Left renal cortex interstitium (tissue), 4 donors: ENCODE measurements around the gene CST11. TPM values are rescaled to one million over a fixed set of nuclear protein-coding genes. Genes with fewer than 3 reads are reported as not detected.

Experiments used
- polyA plus RNA-seq, 4 donors: library from polyadenylated mRNA; unstranded; fragments of 120-200 nt; gene quantifications; one replicate each; pipeline ENCODE4 v1.2.1, GENCODE V29; 2013; ENCODE audit not compliant: insufficient read length in 4 of 4

The CST11 gene
- polyA plus RNA-seq, 4 donors: not detected

Other genes starting within 250 kb of the CST11 start
- 10 to 100 TPM; 16.0 to 25.7 (median 17.8) TPM for gene NXT1, start 102.1 kb downstream of the CST11 start, polyA plus RNA-seq
- gene GZF1, start 90.7 kb downstream of the CST11 start, polyA plus RNA-seq: 10 to 100 TPM; 15.4 to 19.2 (median 16.7) TPM
- gene NAPB, start 31.4 kb downstream of the CST11 start, polyA plus RNA-seq: 10 to 100 TPM; 16.3 to 29.0 (median 18.8) TPM
- gene CSTL1, start 13.2 kb downstream of the CST11 start, polyA plus RNA-seq: not detected
- gene CST8, start 38.2 kb upstream of the CST11 start, polyA plus RNA-seq: not detected
- not detected for gene CST9L, start 115.6 kb upstream of the CST11 start, polyA plus RNA-seq
- not detected for gene CST9, start 153.0 kb upstream of the CST11 start, polyA plus RNA-seq
- gene CST3, start 185.1 kb upstream of the CST11 start, polyA plus RNA-seq: 100 to 1,000 TPM; 131 to 207 (median 167) TPM
- not detected for gene CST4, start 236.2 kb upstream of the CST11 start, polyA plus RNA-seq